GM12878 (cell line): Measurements from ENCODE around the gene NSFL1C. TPM values are rescaled to one million over a fixed set of nuclear protein-coding genes. Genes with fewer than 3 reads are reported as not detected.

Experiments used
- ATAC-seq: fragments of 200-7000 bp; cut with Tn5 transposase; 3 replicates; pipeline ENCODE4 v1.9.1; 2020; ENCODE audit warnings: mild to moderate bottlenecking, moderate library complexity
- BruUV-seq: library from RNA; stranded (reverse); fragments of 400-500 nt; replicated peaks from 2 replicates; lab custom pipeline; 2021; lab: Mats Ljungman, UMichigan
- CTCF ChIA-PET: fragments of 300-600 bp; sonication (Branson Sonifier 250); formaldehyde crosslinking; extraction: SDS; loops from one replicate; lab custom pipeline; 2021; ENCODE audit warnings: inconsistent platforms; lab: Yijun Ruan, JAX
- POLR2A ChIA-PET: fragments of 350-600 bp; formaldehyde crosslinking; extraction: SDS; loops from one replicate; lab custom pipeline; 2021; ENCODE audit warnings: inconsistent platforms; lab: Charles Lee
- RAD21 ChIA-PET: fragments of 300-600 bp; sonication (Branson Sonifier 250); formaldehyde crosslinking; loops from one replicate; lab custom pipeline; 2023; ENCODE audit warnings: antibody characterized with exemption; ENCODE audit not compliant: unreplicated experiment; lab: Charles Lee
- SMC1A ChIA-PET: fragments of 300-600 bp; sonication (Branson Sonifier 250); formaldehyde crosslinking; loops from one replicate; lab custom pipeline; 2023; ENCODE audit not compliant: unreplicated experiment, uncharacterized antibody; lab: Charles Lee
- DNase-seq: peaks from one replicate; pipeline ENCODE4 v3.0.0-alpha.2; 2011; ENCODE audit warnings: low read depth, low spot score
- FAIRE-seq: peaks from 3 replicates; lab custom pipeline; 2011; peaks lifted over from hg19 to GRCh38; lab: Jason Lieb, UNC
- H2AFZ ChIP-seq: 2 replicates; pipeline ENCODE4 v1.6.0; 2011; ENCODE audit warnings: low read depth, low read length, control low read depth; ENCODE audit not compliant: control insufficient read depth
- H3K27ac ChIP-seq: 2 replicates; pipeline ENCODE4 v1.5.1; 2011; ENCODE audit warnings: control low read depth; ENCODE audit not compliant: control insufficient read depth, insufficient read depth
- H3K27me3 ChIP-seq, 2 experiments: replicated peaks in 1 of 2; 2 replicates each; pipeline versions ENCODE4 v1.6.0 to v1.6.1; 2011; ENCODE audit warnings: low read length in 1 of 2; ENCODE audit not compliant: control insufficient read depth in 2 of 2, insufficient read depth in 2 of 2
- H3K36me3 ChIP-seq, 2 experiments: 2 replicates each; pipeline ENCODE4 v1.5.1; 2011; ENCODE audit warnings: low read length in 1 of 2; ENCODE audit not compliant: control insufficient read depth in 2 of 2, insufficient read depth in 2 of 2
- H3K4me1 ChIP-seq: 2 replicates; pipeline ENCODE4 v1.6.1; 2011; ENCODE audit warnings: mild to moderate bottlenecking, low read length, moderate library complexity, mixed read lengths; ENCODE audit not compliant: control insufficient read depth, insufficient read depth
- H3K4me2 ChIP-seq: 2 replicates; pipeline ENCODE4 v1.6.0; 2011; ENCODE audit warnings: control low read depth; ENCODE audit not compliant: control insufficient read depth, insufficient read depth
- H3K4me3 ChIP-seq: fragments of 200-600 bp; sonication (generic); 2 replicates; pipeline ENCODE4 v1.5.1; 2016
- H3K79me2 ChIP-seq: 2 replicates; pipeline ENCODE4 v1.6.0; 2011; ENCODE audit warnings: low read length; ENCODE audit not compliant: control insufficient read depth, insufficient read depth
- H3K9ac ChIP-seq: 2 replicates; pipeline ENCODE4 v1.8.0; 2011; ENCODE audit warnings: low read length, control low read depth, mixed read lengths; ENCODE audit not compliant: control insufficient read depth, insufficient read depth
- H3K9me3 ChIP-seq: replicated peaks from 3 replicates; pipeline ENCODE4 v1.5.1; 2011; ENCODE audit warnings: mild to moderate bottlenecking, low read length; ENCODE audit not compliant: control insufficient read depth, insufficient read depth
- H4K20me1 ChIP-seq: 2 replicates; pipeline ENCODE4 v1.6.0; 2011; ENCODE audit not compliant: control insufficient read depth, insufficient read depth
- EGR1 ChIP-seq, 2 experiments: IDR thresholded peaks; 1 replicate in 1 of 2; 2 replicates in 1 of 2; pipeline ENCODE4 v1.6.1; 2011 to 2012; ENCODE audit warnings: low read depth in 2 of 2, low read length in 2 of 2, borderline replicate concordance in 1 of 2, mild to moderate bottlenecking in 1 of 2, moderate library complexity in 1 of 2
- RAD21 ChIP-seq: IDR thresholded peaks from 2 replicates; pipeline ENCODE4 v1.6.1; 2011; ENCODE audit warnings: mild to moderate bottlenecking, low read depth, low read length, moderate library complexity; ENCODE audit not compliant: insufficient read depth
- RFX5 ChIP-seq: IDR thresholded peaks from 2 replicates; pipeline ENCODE4 v1.6.1; 2011; ENCODE audit warnings: low read depth, low read length, improper control_type of control experiment
- SMC3 ChIP-seq: IDR thresholded peaks from 2 replicates; pipeline ENCODE4 v1.6.1; 2011; ENCODE audit warnings: low read length, improper control_type of control experiment, borderline replicate concordance
- WGBS: methylation state at CpG from one replicate; pipeline ENCODE4 v1.1.6; 2016; ENCODE audit warnings: low lambda C conversion rate; ENCODE audit not compliant: insufficient replicate concordance, insufficient coverage; ENCODE audit errors: missing lambda C conversion rate; 5-methylcytosine and 5-hydroxymethylcytosine counted together
- in situ Hi-C: fragments of 300-500 bp; cut with MboI; formaldehyde crosslinking; loops from 9 replicates; pipeline ENCODE4 v1.14.3; 2018; ENCODE audit warnings: mixed read lengths
- intact Hi-C: fragments of 100-400 bp; cut with micrococcal nuclease; formaldehyde crosslinking; loops from one replicate; pipeline ENCODE4 v1.14.2; 2022; ENCODE audit not compliant: unreplicated experiment
- polyA plus RNA-seq, 11 experiments: library from polyadenylated mRNA; depleted of rRNA in 4 of 11; unstranded in 6 of 11; stranded (reverse) in 5 of 11; fragments of >200 nt; fragmentation: Nextera tagmentation in 4 of 11; fragmentation: Illumina TruSeq in 1 of 11; extraction: Ambion mirVana in 4 of 11; extraction: Trizol in 1 of 11; gene quantifications; 1 replicate in 1 of 11; 2 replicates in 10 of 11; pipeline versions ENCODE4 v1.2.1 to v1.2.3, GENCODE V29; 2011 to 2016; ENCODE audit warnings: inconsistent platforms in 2 of 11, missing spikeins in 2 of 11, low read depth in 1 of 11
- total RNA-seq, 4 experiments: library from RNA; depleted of rRNA in 3 of 4; stranded (reverse); fragments of >200 nt in 3 of 4; fragmentation: Illumina TruSeq in 1 of 4; extraction: Trizol in 1 of 4; gene quantifications; 2 replicates each; pipeline versions ENCODE4 v1.2.1 to v1.2.3, GENCODE V29; 2013 to 2021
- TF ChIP-seq, protein P1 (sequence below), 3 experiments: IDR thresholded peaks in 2 of 3; conservative IDR thresholded peaks in 1 of 3; 2 replicates each; pipeline ENCODE4 v1.5.1; 2011; ENCODE audit warnings: low read depth in 3 of 3, low read length in 3 of 3, mild to moderate bottlenecking in 3 of 3, control low read depth in 2 of 3, moderate library complexity in 2 of 3, inconsistent platforms in 1 of 3, mixed read lengths in 1 of 3; ENCODE audit not compliant: control insufficient read depth in 2 of 3, insufficient read depth in 1 of 3; ENCODE audit errors: extremely low read depth in 1 of 3
- TF ChIP-seq, protein P2 (sequence below): fragments of 450-650 bp; IDR thresholded peaks from 2 replicates; pipeline ENCODE4 v1.6.1; 2017; ENCODE audit warnings: mild to moderate bottlenecking, moderate library complexity

The NSFL1C gene
- total and polyA plus RNA-seq, 10 of the 15 experiments (the other 5 are each of a cell fraction or from before 2014, with no cell fraction given): 21.5 to 100 (median 38.1) TPM

DNA sequence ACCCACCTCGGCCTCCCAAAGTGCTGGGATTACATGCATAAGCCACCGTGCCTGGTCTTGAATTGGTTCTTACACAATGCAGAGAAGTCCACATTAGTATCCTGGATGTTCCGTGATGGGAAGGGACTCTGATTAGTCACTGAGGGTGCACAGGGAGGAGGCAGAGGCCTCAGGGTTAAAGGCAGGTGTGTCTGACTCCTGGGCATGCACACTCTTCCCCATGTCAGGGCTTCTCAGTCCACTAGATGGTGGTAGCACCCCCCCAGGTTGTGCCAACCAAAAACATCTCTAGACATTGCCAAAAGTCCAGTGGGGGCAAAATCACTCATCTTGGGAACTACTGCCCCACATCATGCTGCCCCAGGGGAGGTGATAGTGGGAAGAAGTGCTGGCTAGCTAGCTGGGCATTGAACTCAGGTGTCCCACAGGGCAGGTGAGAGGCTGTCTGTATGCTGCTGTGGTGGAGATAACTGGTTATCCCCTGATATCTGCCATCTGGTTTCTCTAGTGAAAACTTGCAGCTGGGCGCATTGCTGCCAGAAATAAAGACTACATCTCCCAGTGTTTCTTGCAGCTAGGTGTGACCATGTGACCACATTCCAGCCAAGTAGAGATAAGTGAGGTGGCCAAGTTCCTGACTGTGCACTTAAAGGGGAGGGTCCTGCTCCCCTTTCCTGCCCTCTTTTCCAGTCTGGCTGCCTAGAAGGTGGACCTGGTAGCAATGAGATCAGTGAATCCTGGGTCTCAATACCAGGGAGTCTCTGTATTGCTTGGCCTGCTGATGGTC is 8.4 kb upstream of the NSFL1C start:
- WGBS: 55% methylated on average over 4 of the region's 4 CpGs
- Histone ChIP-seq H3K9ac (no peak overlapping the region), H3K36me3 (no peaks in the 10 kb centered on the region), H3K4me2 (no peak overlapping the region), H4K20me1 (no peaks in the 10 kb centered on the region), H3K27ac (no peak overlapping the region), H3K4me1 (peaks cover 2% of the 10 kb centered on the region; the same call in 1 of the 2 replicates), H3K79me2 (no peaks in the 10 kb centered on the region), H3K27me3 (no peaks in the 10 kb centered on the region; a peak in 2 of 4 replicates), H2AFZ (no peak overlapping the region), H3K9me3 (no peaks in the 10 kb centered on the region), H3K4me3 (no peak overlapping the region)
- TF ChIP-seq RAD21 (peak; percentile 48; the same call in 1 of the 2 replicates), SMC3 (peak; percentile 16; the same call in 1 of the 2 replicates), RFX5 (no peak), EGR1 (IDR thresholded peaks at IDR 0.05; ENCODE audit: borderline replicate concordance in 1 of 2, low read depth in 2 of 2, low read length in 2 of 2) (no peak)
- TF ChIP-seq, protein P1, sequence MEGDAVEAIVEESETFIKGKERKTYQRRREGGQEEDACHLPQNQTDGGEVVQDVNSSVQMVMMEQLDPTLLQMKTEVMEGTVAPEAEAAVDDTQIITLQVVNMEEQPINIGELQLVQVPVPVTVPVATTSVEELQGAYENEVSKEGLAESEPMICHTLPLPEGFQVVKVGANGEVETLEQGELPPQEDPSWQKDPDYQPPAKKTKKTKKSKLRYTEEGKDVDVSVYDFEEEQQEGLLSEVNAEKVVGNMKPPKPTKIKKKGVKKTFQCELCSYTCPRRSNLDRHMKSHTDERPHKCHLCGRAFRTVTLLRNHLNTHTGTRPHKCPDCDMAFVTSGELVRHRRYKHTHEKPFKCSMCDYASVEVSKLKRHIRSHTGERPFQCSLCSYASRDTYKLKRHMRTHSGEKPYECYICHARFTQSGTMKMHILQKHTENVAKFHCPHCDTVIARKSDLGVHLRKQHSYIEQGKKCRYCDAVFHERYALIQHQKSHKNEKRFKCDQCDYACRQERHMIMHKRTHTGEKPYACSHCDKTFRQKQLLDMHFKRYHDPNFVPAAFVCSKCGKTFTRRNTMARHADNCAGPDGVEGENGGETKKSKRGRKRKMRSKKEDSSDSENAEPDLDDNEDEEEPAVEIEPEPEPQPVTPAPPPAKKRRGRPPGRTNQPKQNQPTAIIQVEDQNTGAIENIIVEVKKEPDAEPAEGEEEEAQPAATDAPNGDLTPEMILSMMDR (IDR thresholded peaks at IDR 0.05 in 2 of 3, conservative IDR thresholded peaks at IDR 0.05 in 1 of 3; ENCODE audit: control insufficient read depth in 2 of 3, extremely low read depth in 1 of 3, insufficient read depth in 1 of 3, low read depth in 3 of 3, low read length in 3 of 3): peak; percentile 27 to 48 (median 40)
- TF ChIP-seq, protein P2, sequence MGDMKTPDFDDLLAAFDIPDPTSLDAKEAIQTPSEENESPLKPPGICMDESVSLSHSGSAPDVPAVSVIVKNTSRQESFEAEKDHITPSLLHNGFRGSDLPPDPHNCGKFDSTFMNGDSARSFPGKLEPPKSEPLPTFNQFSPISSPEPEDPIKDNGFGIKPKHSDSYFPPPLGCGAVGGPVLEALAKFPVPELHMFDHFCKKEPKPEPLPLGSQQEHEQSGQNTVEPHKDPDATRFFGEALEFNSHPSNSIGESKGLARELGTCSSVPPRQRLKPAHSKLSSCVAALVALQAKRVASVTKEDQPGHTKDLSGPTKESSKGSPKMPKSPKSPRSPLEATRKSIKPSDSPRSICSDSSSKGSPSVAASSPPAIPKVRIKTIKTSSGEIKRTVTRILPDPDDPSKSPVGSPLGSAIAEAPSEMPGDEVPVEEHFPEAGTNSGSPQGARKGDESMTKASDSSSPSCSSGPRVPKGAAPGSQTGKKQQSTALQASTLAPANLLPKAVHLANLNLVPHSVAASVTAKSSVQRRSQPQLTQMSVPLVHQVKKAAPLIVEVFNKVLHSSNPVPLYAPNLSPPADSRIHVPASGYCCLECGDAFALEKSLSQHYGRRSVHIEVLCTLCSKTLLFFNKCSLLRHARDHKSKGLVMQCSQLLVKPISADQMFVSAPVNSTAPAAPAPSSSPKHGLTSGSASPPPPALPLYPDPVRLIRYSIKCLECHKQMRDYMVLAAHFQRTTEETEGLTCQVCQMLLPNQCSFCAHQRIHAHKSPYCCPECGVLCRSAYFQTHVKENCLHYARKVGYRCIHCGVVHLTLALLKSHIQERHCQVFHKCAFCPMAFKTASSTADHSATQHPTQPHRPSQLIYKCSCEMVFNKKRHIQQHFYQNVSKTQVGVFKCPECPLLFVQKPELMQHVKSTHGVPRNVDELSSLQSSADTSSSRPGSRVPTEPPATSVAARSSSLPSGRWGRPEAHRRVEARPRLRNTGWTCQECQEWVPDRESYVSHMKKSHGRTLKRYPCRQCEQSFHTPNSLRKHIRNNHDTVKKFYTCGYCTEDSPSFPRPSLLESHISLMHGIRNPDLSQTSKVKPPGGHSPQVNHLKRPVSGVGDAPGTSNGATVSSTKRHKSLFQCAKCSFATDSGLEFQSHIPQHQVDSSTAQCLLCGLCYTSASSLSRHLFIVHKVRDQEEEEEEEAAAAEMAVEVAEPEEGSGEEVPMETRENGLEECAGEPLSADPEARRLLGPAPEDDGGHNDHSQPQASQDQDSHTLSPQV: no peak
- ChIA-PET CTCF (interaction anchor here (0.7 to 3.5 kb wide), 4 partner anchors 9 to 34 kb away, joined by 3 to 20 read pairs (median 4); no protein-coding TSS in a partner anchor), POLR2A (no interaction called here), RAD21 (interaction anchor here (2.8 kb wide), 1 partner anchor 28 kb away, joined by 23 read pairs; no protein-coding TSS in a partner anchor), SMC1A (interaction anchor here (3.7 kb wide), 1 partner anchor 28 kb away, joined by 21 read pairs; no protein-coding TSS in a partner anchor)
- intact Hi-C loops: loop anchor here (1.0 kb wide), 1 partner anchor 28 kb away; no protein-coding TSS in a partner anchor
- DNase-seq: no peak
- BruUV-seq: no TSS peak
- in situ Hi-C loops: no loop called here
- FAIRE-seq: no peak
- peak; percentile 50 for ATAC-seq
